ENCODE measurements around the gene HS1BP3. TPM values are rescaled to one million over a fixed set of nuclear protein-coding genes. Genes with fewer than 3 reads are reported as not detected.

Gene HS1BP3
- total and polyA plus RNA-seq, 2 of the 13 experiments (the other 11 are each of a cell fraction or from before 2014, with no cell fraction given), result 15.2 to 22.0 TPM

DNA sequence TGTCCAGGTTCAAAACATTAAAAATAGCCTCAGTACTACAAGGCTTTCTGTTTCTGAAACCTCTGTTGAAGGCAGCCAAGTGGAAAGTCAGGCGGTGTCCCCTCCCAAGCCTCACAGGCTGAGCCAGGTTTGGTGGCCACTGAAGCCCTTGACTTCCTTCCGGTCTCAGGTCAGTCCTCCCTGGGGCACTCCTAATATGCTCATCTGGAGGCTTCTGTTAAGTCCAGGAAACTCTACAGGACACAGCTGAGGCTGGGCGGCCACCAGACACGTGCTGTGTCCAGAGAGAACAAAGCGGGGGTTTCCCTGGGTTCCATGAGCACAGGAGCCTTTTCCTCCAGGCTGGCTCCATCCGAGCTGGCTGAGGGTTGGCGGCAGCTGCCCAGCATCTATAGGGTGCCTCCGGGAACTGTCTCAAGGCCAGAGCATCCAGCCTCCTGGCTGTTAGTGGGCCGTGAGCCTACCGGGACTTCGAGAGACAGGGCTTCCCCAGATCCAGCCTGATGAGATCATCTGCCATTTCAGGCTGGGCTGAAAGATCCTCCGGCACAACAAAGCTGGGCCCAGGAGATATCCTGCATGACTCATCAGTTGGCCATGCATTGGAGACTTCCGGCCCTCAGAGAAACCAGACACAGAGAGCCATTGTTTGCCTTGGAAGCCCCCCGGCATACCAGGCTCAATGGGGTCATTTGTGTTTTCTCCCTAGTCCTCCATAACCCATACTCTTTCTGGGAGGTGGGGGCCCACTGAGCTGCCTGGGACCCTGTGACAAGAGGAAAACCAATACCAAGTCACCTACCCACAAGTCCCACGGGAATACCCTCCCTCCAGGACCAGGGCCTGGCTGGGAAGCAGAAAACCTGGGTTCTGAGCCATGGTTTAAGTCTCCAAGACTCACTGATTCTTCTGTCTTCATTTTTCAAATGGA is 71.7 kb downstream of the HS1BP3 start (continued):
- TF ChIP-seq, protein P1, sequence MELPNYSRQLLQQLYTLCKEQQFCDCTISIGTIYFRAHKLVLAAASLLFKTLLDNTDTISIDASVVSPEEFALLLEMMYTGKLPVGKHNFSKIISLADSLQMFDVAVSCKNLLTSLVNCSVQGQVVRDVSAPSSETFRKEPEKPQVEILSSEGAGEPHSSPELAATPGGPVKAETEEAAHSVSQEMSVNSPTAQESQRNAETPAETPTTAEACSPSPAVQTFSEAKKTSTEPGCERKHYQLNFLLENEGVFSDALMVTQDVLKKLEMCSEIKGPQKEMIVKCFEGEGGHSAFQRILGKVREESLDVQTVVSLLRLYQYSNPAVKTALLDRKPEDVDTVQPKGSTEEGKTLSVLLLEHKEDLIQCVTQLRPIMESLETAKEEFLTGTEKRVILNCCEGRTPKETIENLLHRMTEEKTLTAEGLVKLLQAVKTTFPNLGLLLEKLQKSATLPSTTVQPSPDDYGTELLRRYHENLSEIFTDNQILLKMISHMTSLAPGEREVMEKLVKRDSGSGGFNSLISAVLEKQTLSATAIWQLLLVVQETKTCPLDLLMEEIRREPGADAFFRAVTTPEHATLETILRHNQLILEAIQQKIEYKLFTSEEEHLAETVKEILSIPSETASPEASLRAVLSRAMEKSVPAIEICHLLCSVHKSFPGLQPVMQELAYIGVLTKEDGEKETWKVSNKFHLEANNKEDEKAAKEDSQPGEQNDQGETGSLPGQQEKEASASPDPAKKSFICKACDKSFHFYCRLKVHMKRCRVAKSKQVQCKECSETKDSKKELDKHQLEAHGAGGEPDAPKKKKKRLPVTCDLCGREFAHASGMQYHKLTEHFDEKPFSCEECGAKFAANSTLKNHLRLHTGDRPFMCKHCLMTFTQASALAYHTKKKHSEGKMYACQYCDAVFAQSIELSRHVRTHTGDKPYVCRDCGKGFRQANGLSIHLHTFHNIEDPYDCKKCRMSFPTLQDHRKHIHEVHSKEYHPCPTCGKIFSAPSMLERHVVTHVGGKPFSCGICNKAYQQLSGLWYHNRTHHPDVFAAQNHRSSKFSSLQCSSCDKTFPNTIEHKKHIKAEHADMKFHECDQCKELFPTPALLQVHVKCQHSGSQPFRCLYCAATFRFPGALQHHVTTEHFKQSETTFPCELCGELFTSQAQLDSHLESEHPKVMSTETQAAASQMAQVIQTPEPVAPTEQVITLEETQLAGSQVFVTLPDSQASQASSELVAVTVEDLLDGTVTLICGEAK (IDR thresholded peaks at IDR 0.05), result no peak
- TF ChIP-seq, protein P1 (CRISPR knock-in tag; IDR thresholded peaks at IDR 0.05), result peak; percentile 91
- TF ChIP-seq MED1 (CRISPR knock-in tag; IDR thresholded peaks at IDR 0.05) (peak; percentile 100), ZNF7 (CRISPR knock-in tag; IDR thresholded peaks at IDR 0.05) (peak; percentile 63), ATM (IDR thresholded peaks at IDR 0.05; ENCODE audit: borderline replicate concordance) (no peak), HOXA7 (CRISPR knock-in tag; IDR thresholded peaks at IDR 0.05) (no peak), HMGA1 (CRISPR knock-in tag; conservative IDR thresholded peaks at IDR 0.05) (no peak), SATB2 (CRISPR knock-in tag; IDR thresholded peaks at IDR 0.05) (no peak), RFXANK (CRISPR knock-in tag; IDR thresholded peaks at IDR 0.05) (peak; percentile 87), ATF7 (IDR thresholded peaks at IDR 0.05) (peak; percentile 94), ATF7 (CRISPR knock-in tag; IDR thresholded peaks at IDR 0.05) (peak; percentile 100), ZFP36L1 (CRISPR knock-in tag; IDR thresholded peaks at IDR 0.05) (peak; percentile 84), HES4 (CRISPR knock-in tag; IDR thresholded peaks at IDR 0.05; ENCODE audit: borderline replicate concordance) (peak; percentile 71; the same call in 1 of the 2 replicates)
- TF ChIP-seq, protein P2, sequence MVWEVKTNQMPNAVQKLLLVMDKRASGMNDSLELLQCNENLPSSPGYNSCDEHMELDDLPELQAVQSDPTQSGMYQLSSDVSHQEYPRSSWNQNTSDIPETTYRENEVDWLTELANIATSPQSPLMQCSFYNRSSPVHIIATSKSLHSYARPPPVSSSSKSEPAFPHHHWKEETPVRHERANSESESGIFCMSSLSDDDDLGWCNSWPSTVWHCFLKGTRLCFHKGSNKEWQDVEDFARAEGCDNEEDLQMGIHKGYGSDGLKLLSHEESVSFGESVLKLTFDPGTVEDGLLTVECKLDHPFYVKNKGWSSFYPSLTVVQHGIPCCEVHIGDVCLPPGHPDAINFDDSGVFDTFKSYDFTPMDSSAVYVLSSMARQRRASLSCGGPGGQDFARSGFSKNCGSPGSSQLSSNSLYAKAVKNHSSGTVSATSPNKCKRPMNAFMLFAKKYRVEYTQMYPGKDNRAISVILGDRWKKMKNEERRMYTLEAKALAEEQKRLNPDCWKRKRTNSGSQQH (CRISPR knock-in tag; IDR thresholded peaks at IDR 0.05; ENCODE audit: low read depth), result no peak; the same call in 1 of the 2 replicates
- TF ChIP-seq, protein P3, sequence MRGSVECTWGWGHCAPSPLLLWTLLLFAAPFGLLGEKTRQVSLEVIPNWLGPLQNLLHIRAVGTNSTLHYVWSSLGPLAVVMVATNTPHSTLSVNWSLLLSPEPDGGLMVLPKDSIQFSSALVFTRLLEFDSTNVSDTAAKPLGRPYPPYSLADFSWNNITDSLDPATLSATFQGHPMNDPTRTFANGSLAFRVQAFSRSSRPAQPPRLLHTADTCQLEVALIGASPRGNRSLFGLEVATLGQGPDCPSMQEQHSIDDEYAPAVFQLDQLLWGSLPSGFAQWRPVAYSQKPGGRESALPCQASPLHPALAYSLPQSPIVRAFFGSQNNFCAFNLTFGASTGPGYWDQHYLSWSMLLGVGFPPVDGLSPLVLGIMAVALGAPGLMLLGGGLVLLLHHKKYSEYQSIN (CRISPR knock-in tag; IDR thresholded peaks at IDR 0.05; ENCODE audit: borderline replicate concordance), result no peak
- TF ChIP-seq, protein P4, sequence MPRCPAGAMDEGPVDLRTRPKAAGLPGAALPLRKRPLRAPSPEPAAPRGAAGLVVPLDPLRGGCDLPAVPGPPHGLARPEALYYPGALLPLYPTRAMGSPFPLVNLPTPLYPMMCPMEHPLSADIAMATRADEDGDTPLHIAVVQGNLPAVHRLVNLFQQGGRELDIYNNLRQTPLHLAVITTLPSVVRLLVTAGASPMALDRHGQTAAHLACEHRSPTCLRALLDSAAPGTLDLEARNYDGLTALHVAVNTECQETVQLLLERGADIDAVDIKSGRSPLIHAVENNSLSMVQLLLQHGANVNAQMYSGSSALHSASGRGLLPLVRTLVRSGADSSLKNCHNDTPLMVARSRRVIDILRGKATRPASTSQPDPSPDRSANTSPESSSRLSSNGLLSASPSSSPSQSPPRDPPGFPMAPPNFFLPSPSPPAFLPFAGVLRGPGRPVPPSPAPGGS (CRISPR knock-in tag; IDR thresholded peaks at IDR 0.05), result peak; percentile 96

All from HepG2 (cell line).